ENCODE results near the gene PNMA6E.
"Not testable (repeated sequence)": the region's sequence is repeated elsewhere in the genome, so short reads cannot be mapped to it uniquely, and the experiment has no call there.

Gene PNMA6E

DNA sequence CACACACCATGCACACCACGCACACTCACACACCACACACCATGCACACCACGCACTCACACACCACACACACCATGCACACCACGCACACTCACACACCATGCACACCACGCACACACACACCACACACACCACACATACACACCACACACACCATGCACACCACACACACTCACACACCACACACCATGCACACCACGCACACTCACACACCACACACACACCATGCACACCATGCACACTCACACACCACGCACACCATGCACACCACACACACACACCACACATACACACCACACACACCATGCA lies 11.7 kb downstream of the PNMA6E start:
- H3K36me3 ChIP-seq (ENCODE audit: insufficient read depth, low read length); H3K9me3 ChIP-seq (ENCODE audit: low read length); H3K27me3 ChIP-seq (ENCODE audit: control insufficient read depth in 1 of 2, insufficient read depth in 2 of 2, low read length in 2 of 2); H3K4me3 ChIP-seq (ENCODE audit: low read depth in 1 of 2, low read length in 2 of 2); H3K27ac ChIP-seq (ENCODE audit: low read depth, low read length); H3K9ac ChIP-seq (ENCODE audit: low read length); H3K4me1 ChIP-seq (ENCODE audit: insufficient read depth, low read length): not testable (repeated sequence)

- Histone ChIP-seq H3K9me3 (ENCODE audit: low read length) (no peaks in the 10 kb centered on the region), H3K36me3 (ENCODE audit: insufficient read depth, low read length) (no peaks in the 10 kb centered on the region), H3K27ac (ENCODE audit: low read depth, low read length) (no peak overlapping the region), H3K4me3 (ENCODE audit: low read depth in 1 of 2, low read length in 2 of 2) (no peak overlapping the region), H3K27me3 (ENCODE audit: control insufficient read depth in 1 of 2, insufficient read depth in 2 of 2, low read length in 2 of 2) (peaks cover 0 to 8% of the 10 kb centered on the region in 2 donors), H3K4me1 (ENCODE audit: insufficient read depth, low read length) (no peaks in the 10 kb centered on the region), H3K9ac (ENCODE audit: low read length) (no peak overlapping the region)
Measured at GRCh38 chrX:153388722-153389459, 12.3 kb downstream of the PNMA6E start.

- H3K27me3 ChIP-seq (ENCODE audit: control insufficient read depth in 1 of 2, insufficient read depth in 2 of 2, low read length in 2 of 2), result peaks cover 0 to 6% of the 10 kb centered on the region in 2 donors
- H3K9me3 ChIP-seq (ENCODE audit: low read length), result no peaks in the 10 kb centered on the region
- H3K4me1 ChIP-seq (ENCODE audit: insufficient read depth, low read length), result no peaks in the 10 kb centered on the region
- H3K36me3 ChIP-seq (ENCODE audit: insufficient read depth, low read length), result no peaks in the 10 kb centered on the region
- no peak overlapping the region for H3K4me3 ChIP-seq (ENCODE audit: low read depth in 1 of 2, low read length in 2 of 2)
- no peak overlapping the region for H3K27ac ChIP-seq (ENCODE audit: low read depth, low read length)
- no peak overlapping the region for H3K9ac ChIP-seq (ENCODE audit: low read length)
Measured at GRCh38 chrX:153387987-153388721, 13.0 kb downstream of the PNMA6E start.

DNA sequence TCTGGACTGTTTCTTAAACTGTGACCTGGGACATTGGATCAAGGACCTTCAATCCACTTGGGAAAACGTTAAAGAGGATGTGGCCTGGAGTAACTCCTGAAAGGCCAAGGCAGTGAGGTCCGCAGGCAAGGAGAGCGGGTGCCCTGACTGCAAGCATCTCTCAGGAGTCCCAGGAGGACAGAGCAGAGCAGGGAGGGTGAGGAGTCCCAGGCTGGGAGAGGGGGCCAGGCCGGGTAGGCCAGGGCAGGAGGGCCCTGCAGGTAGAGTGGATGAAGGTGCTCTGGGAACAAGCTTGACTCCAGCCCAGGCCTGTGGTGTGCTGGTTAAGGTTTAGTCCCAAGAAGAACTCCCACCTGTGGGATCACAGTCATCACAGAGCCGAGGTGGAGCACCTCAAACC lies 13.8 kb downstream of the PNMA6E start:
- no peak overlapping the region for H3K9ac ChIP-seq (ENCODE audit: low read length)
- H3K4me1 ChIP-seq (ENCODE audit: insufficient read depth, low read length), result no peaks in the 10 kb centered on the region
- H3K36me3 ChIP-seq (ENCODE audit: insufficient read depth, low read length), result no peaks in the 10 kb centered on the region
- no peak overlapping the region for H3K4me3 ChIP-seq (ENCODE audit: low read depth in 1 of 2, low read length in 2 of 2)
- no peak overlapping the region for H3K27ac ChIP-seq (ENCODE audit: low read depth, low read length)
- no peaks in the 10 kb centered on the region for H3K9me3 ChIP-seq (ENCODE audit: low read length)
- no peaks in the 10 kb centered on the region for H3K27me3 ChIP-seq (ENCODE audit: control insufficient read depth in 1 of 2, insufficient read depth in 2 of 2, low read length in 2 of 2)

GRCh38 chrX:153386097-153386496 lies 15.1 kb downstream of the PNMA6E start:
- H3K4me1 ChIP-seq (ENCODE audit: insufficient read depth, low read length), result no peaks in the 10 kb centered on the region
- H3K36me3 ChIP-seq (ENCODE audit: insufficient read depth, low read length), result no peaks in the 10 kb centered on the region
- H3K27ac ChIP-seq (ENCODE audit: low read depth, low read length), result no peak overlapping the region
- H3K9ac ChIP-seq (ENCODE audit: low read length), result no peak overlapping the region
- no peaks in the 10 kb centered on the region for H3K9me3 ChIP-seq (ENCODE audit: low read length)
- H3K27me3 ChIP-seq (ENCODE audit: control insufficient read depth in 1 of 2, insufficient read depth in 2 of 2, low read length in 2 of 2), result no peaks in the 10 kb centered on the region
- H3K4me3 ChIP-seq (ENCODE audit: low read depth in 1 of 2, low read length in 2 of 2), result no peak overlapping the region

- not testable (repeated sequence) for H3K4me1 ChIP-seq (ENCODE audit: insufficient read depth, low read length); H3K9ac ChIP-seq (ENCODE audit: low read length); H3K9me3 ChIP-seq (ENCODE audit: low read length); H3K4me3 ChIP-seq (ENCODE audit: low read depth in 1 of 2, low read length in 2 of 2); H3K27ac ChIP-seq (ENCODE audit: low read depth, low read length); H3K36me3 ChIP-seq (ENCODE audit: insufficient read depth, low read length); H3K27me3 ChIP-seq (ENCODE audit: control insufficient read depth in 1 of 2, insufficient read depth in 2 of 2, low read length in 2 of 2)
Measured at GRCh38 chrX:153384973-153385372, 16.2 kb downstream of the PNMA6E start.

DNA sequence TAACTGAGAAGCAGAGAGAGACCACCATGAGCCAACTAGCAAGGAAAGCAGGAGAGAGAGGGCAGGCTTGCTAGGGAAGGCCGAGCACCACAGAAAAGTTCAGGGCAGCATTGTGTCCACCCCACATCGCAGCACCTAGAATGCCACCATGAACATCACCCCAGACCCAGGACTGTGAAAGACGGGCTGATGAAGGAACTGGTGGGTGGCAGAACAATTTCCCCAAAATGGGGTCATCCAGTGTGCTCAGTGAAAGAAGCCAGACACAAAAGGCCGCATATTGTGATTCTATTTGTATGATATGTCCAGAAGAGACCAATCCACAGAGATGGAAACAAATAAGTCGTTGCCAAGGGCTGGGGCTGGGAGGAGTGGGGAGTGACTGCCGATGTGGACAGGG lies 16.8 kb downstream of the PNMA6E start:
- Histone ChIP-seq H3K9me3 (ENCODE audit: low read length) (no peaks in the 10 kb centered on the region), H3K4me1 (ENCODE audit: insufficient read depth, low read length) (no peaks in the 10 kb centered on the region), H3K27me3 (ENCODE audit: control insufficient read depth in 1 of 2, insufficient read depth in 2 of 2, low read length in 2 of 2) (no peaks in the 10 kb centered on the region), H3K36me3 (ENCODE audit: insufficient read depth, low read length) (no peaks in the 10 kb centered on the region), H3K4me3 (ENCODE audit: low read depth in 1 of 2, low read length in 2 of 2) (no peak overlapping the region), H3K27ac (ENCODE audit: low read depth, low read length) (no peak overlapping the region), H3K9ac (ENCODE audit: low read length) (no peak overlapping the region)

- no peaks in the 10 kb centered on the region for H3K27me3 ChIP-seq (ENCODE audit: control insufficient read depth in 1 of 2, insufficient read depth in 2 of 2, low read length in 2 of 2)
- H3K9me3 ChIP-seq (ENCODE audit: low read length), result peaks cover 3% of the 10 kb centered on the region
- H3K36me3 ChIP-seq (ENCODE audit: insufficient read depth, low read length), result no peaks in the 10 kb centered on the region
- no peaks in the 10 kb centered on the region for H3K4me1 ChIP-seq (ENCODE audit: insufficient read depth, low read length)
- no peak overlapping the region for H3K4me3 ChIP-seq (ENCODE audit: low read depth in 1 of 2, low read length in 2 of 2)
- H3K27ac ChIP-seq (ENCODE audit: low read depth, low read length), result no peak overlapping the region
- H3K9ac ChIP-seq (ENCODE audit: low read length), result no peak overlapping the region
Measured at GRCh38 chrX:153382563-153383482, 18.3 kb downstream of the PNMA6E start.

DNA sequence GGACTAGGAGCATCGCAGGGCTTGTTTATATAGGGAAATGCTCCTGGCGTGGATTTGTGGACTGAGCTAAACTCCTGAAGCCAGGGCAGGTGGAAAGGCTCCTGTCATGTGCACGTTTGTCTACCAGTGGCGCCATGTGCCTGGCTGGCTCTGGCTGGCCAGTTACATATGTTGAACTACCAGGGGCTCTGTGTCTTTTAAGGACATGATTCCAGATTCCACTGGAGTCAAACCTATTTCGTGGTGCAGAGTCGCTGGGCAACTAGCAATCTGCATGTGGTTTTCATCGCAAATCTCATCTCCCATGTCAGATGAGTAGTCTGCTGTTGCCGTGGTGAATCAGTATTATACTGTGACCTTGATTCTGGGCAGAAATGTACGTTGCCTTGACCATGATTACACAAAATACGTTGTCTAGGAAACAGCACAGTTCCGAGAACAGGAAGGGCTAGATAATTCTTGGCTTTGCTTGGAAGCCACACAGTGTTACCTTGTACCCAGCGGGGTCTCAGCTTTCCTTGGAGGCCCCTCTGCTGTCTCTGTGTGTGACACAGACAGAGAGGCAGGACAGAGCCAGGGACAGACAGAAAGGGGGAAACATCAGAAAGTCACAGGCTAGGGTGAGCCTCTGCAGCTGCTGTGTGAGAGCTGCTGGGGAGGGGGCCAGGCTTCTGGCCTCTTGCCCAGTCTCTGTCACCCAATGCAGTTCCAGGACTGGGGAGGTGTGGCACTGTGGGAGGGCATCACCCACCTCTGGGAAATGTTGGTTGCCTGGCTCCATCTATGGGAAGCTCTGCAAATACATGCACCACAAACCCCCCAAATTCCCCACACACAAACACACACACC lies 19.2 kb downstream of the PNMA6E start:
- Histone ChIP-seq H3K9me3 (ENCODE audit: low read length) (peaks cover 3% of the 10 kb centered on the region), H3K4me1 (ENCODE audit: insufficient read depth, low read length) (no peaks in the 10 kb centered on the region), H3K27ac (ENCODE audit: low read depth, low read length) (no peak overlapping the region), H3K4me3 (ENCODE audit: low read depth in 1 of 2, low read length in 2 of 2) (no peak overlapping the region), H3K9ac (ENCODE audit: low read length) (no peak overlapping the region), H3K36me3 (ENCODE audit: insufficient read depth, low read length) (no peaks in the 10 kb centered on the region), H3K27me3 (ENCODE audit: control insufficient read depth in 1 of 2, insufficient read depth in 2 of 2, low read length in 2 of 2) (no peaks in the 10 kb centered on the region)

GRCh38 chrX:153380691-153381090 lies 20.5 kb downstream of the PNMA6E start:
- Histone ChIP-seq H3K9ac (ENCODE audit: low read length) (no peak overlapping the region), H3K27ac (ENCODE audit: low read depth, low read length) (no peak overlapping the region), H3K4me3 (ENCODE audit: low read depth in 1 of 2, low read length in 2 of 2) (no peak overlapping the region)

More at GRCh38 chrX:153380691-153381090, 20.5 kb downstream of the PNMA6E start:
- peaks cover 3% of the 10 kb centered on the region for H3K9me3 ChIP-seq (ENCODE audit: low read length)
- no peaks in the 10 kb centered on the region for H3K36me3 ChIP-seq (ENCODE audit: insufficient read depth, low read length)
- no peaks in the 10 kb centered on the region for H3K4me1 ChIP-seq (ENCODE audit: insufficient read depth, low read length)
- H3K27me3 ChIP-seq (ENCODE audit: control insufficient read depth in 1 of 2, insufficient read depth in 2 of 2, low read length in 2 of 2), result peaks cover 0 to 4% of the 10 kb centered on the region in 2 donors
